SK-N-SH treated with all-trans-retinoic acid at 6 μM for 48 hours (cell line): Measurements from ENCODE around the gene CRMP1.

Source experiments
- ATAC-seq: fragments of 200-7000 bp; cut with Tn5 transposase; 3 replicates; pipeline ENCODE4 v1.9.1; 2020; ENCODE audit warnings: mild to moderate bottlenecking, moderate library complexity
- ARNTL ChIP-seq: fragments of 450-650 bp; formaldehyde crosslinking; IDR thresholded peaks from 2 replicates; pipeline ENCODE4 v1.5.0; 2020; ENCODE audit warnings: low read depth, mild to moderate bottlenecking, moderate library complexity, borderline replicate concordance
- BACH2 ChIP-seq: fragments of 250-450 bp; sonication (Bioruptor Pico); IDR thresholded peaks from 2 replicates; pipeline ENCODE4 v1.9.0; 2021; ENCODE audit warnings: mild to moderate bottlenecking, borderline replicate concordance
- CREB5 ChIP-seq: fragments of 250-450 bp; sonication (Bioruptor Pico); IDR thresholded peaks from 2 replicates; pipeline ENCODE4 v1.5.1; 2020; ENCODE audit warnings: low read depth, mild to moderate bottlenecking, moderate library complexity
- CSDC2 ChIP-seq: fragments of 250-450 bp; sonication (Bioruptor Pico); IDR thresholded peaks from 2 replicates; pipeline ENCODE4 v1.5.0; 2020; ENCODE audit warnings: mild to moderate bottlenecking, moderate library complexity
- ESRRG ChIP-seq: fragments of 250-450 bp; sonication (Bioruptor Pico); IDR thresholded peaks from 2 replicates; pipeline ENCODE4 v1.6.1; 2021; ENCODE audit warnings: mild to moderate bottlenecking
- GLIS3 ChIP-seq: fragments of 250-450 bp; sonication (Bioruptor Pico); IDR thresholded peaks from 2 replicates; pipeline ENCODE4 v1.5.0; 2020; ENCODE audit warnings: mild to moderate bottlenecking, moderate library complexity
- ISL1 ChIP-seq: fragments of 250-450 bp; sonication (Bioruptor Pico); IDR thresholded peaks from 2 replicates; pipeline ENCODE4 v2.1.2; 2022; ENCODE audit warnings: mild to moderate bottlenecking, moderate library complexity
- OSR1 ChIP-seq: fragments of 250-450 bp; sonication (Bioruptor Pico); IDR thresholded peaks from 2 replicates; pipeline ENCODE4 v1.8.0; 2022; ENCODE audit warnings: moderate library complexity, mild to moderate bottlenecking, inconsistent platforms
- PATZ1 ChIP-seq: fragments of 250-450 bp; sonication (Bioruptor Pico); IDR thresholded peaks from 2 replicates; pipeline ENCODE4 v1.8.0; 2020; ENCODE audit warnings: mild to moderate bottlenecking, moderate library complexity, borderline replicate concordance
- POU6F1 ChIP-seq: fragments of 250-450 bp; sonication (Bioruptor Pico); IDR thresholded peaks from 2 replicates; pipeline ENCODE4 v1.8.0; 2021; ENCODE audit warnings: low read depth, mild to moderate bottlenecking, moderate library complexity, borderline replicate concordance
- PPARA ChIP-seq: fragments of 250-450 bp; sonication (Bioruptor Pico); IDR thresholded peaks from 2 replicates; pipeline ENCODE4 v1.5.0; 2020; ENCODE audit warnings: mild to moderate bottlenecking, borderline replicate concordance
- RARB ChIP-seq: fragments of 250-450 bp; sonication (Bioruptor Pico); IDR thresholded peaks from 2 replicates; pipeline ENCODE4 v1.8.0; 2021; ENCODE audit warnings: mild to moderate bottlenecking, moderate library complexity
- SNAI2 ChIP-seq: fragments of 250-450 bp; sonication (Bioruptor Pico); IDR thresholded peaks from 2 replicates; pipeline ENCODE4 v1.5.0; 2020; ENCODE audit warnings: mild to moderate bottlenecking, moderate library complexity
- TCF4 ChIP-seq: fragments of 250-450 bp; sonication (Bioruptor Pico); IDR thresholded peaks from 2 replicates; pipeline ENCODE4 v1.8.0; 2021; ENCODE audit warnings: mild to moderate bottlenecking, moderate library complexity, borderline replicate concordance
- TOX ChIP-seq: fragments of 250-450 bp; sonication (Bioruptor Pico); IDR thresholded peaks from 2 replicates; pipeline ENCODE4 v1.8.0; 2021; ENCODE audit warnings: mild to moderate bottlenecking, moderate library complexity, borderline replicate concordance
- TSHZ2 ChIP-seq: fragments of 250-450 bp; sonication (Bioruptor Pico); IDR thresholded peaks from 2 replicates; pipeline ENCODE4 v1.5.0; 2020; ENCODE audit warnings: mild to moderate bottlenecking, moderate library complexity
- ZC3H10 ChIP-seq: fragments of 250-450 bp; sonication (Bioruptor Pico); IDR thresholded peaks from 2 replicates; pipeline ENCODE4 v1.5.1; 2021; ENCODE audit warnings: mild to moderate bottlenecking, moderate library complexity
- ZFP3 ChIP-seq: fragments of 250-450 bp; sonication (Bioruptor Pico); IDR thresholded peaks from 2 replicates; pipeline ENCODE4 v1.5.0; 2020; ENCODE audit warnings: mild to moderate bottlenecking, moderate library complexity
- ZFP30 ChIP-seq: fragments of 450-650 bp; formaldehyde crosslinking; IDR thresholded peaks from 2 replicates; pipeline ENCODE4 v1.5.0; 2022; ENCODE audit warnings: mild to moderate bottlenecking, moderate library complexity
- ZNF565 ChIP-seq: fragments of 450-650 bp; formaldehyde crosslinking; conservative IDR thresholded peaks from 2 replicates; pipeline ENCODE4 v1.5.0; 2020; ENCODE audit warnings: low read depth, mild to moderate bottlenecking, moderate library complexity
- ZNF70 ChIP-seq: fragments of 450-650 bp; formaldehyde crosslinking; IDR thresholded peaks from 2 replicates; pipeline ENCODE4 v1.5.0; 2020; ENCODE audit warnings: mild to moderate bottlenecking, moderate library complexity
- ZNF8 ChIP-seq: fragments of 450-650 bp; formaldehyde crosslinking; IDR thresholded peaks from 2 replicates; pipeline ENCODE4 v1.5.0; 2020; ENCODE audit warnings: mild to moderate bottlenecking, moderate library complexity

Gene CRMP1

GRCh38 chr4:5925419-5926200 is 32.7 kb upstream of the CRMP1 start:
- TF ChIP-seq TCF4 (CRISPR knock-in tag) (no peak), GLIS3 (CRISPR knock-in tag) (no peak), ZNF565 (CRISPR knock-in tag) (no peak), ISL1 (CRISPR knock-in tag) (no peak)
- TF ChIP-seq, all 23 proteins: peak for 0
- no peak for ATAC-seq

GRCh38 chr4:5924461-5925125 is 31.7 kb upstream of the CRMP1 start:
- no peak for ATAC-seq
- TF ChIP-seq ZNF565 (CRISPR knock-in tag) (no peak), ZC3H10 (CRISPR knock-in tag) (no peak), TOX (CRISPR knock-in tag) (no peak), ZNF70 (CRISPR knock-in tag) (no peak), ZFP3 (no peak), POU6F1 (no peak)
- TF ChIP-seq, all 23 proteins: peak for 0

- no peak for TF ChIP-seq ZC3H10 (CRISPR knock-in tag)
- TF ChIP-seq ZNF70 (CRISPR knock-in tag), result no peak
- TF ChIP-seq CREB5 (CRISPR knock-in tag), result no peak
- no peak for TF ChIP-seq TSHZ2 (CRISPR knock-in tag)
- TF ChIP-seq PATZ1 (CRISPR knock-in tag), result no peak
- TF ChIP-seq POU6F1, result no peak
- no peak for TF ChIP-seq GLIS3 (CRISPR knock-in tag)
- no peak for TF ChIP-seq CSDC2 (CRISPR knock-in tag)
- TF ChIP-seq ZNF8 (CRISPR knock-in tag), result no peak
- no peak for TF ChIP-seq PPARA (CRISPR knock-in tag)
- no peak for TF ChIP-seq ZFP30
- TF ChIP-seq SNAI2 (CRISPR knock-in tag), result no peak
- no peak for TF ChIP-seq ARNTL (CRISPR knock-in tag)
- TF ChIP-seq TCF4 (CRISPR knock-in tag), result no peak
- TF ChIP-seq ISL1 (CRISPR knock-in tag), result no peak
- no peak for TF ChIP-seq OSR1
- TF ChIP-seq RARB (CRISPR knock-in tag), result no peak
- TF ChIP-seq ESRRG (CRISPR knock-in tag), result no peak
- TF ChIP-seq BACH2, result no peak
- no peak for TF ChIP-seq TOX (CRISPR knock-in tag)
- ATAC-seq, result no peak
Measured at GRCh38 chr4:5923376-5923775, 30.5 kb upstream of the CRMP1 start.
